Fibroblast of lung (primary cell): ENCODE measurements around the gene CEP97. TPM values are rescaled to one million over a fixed set of nuclear protein-coding genes. Genes with fewer than 3 reads are reported as not detected.

Experiments used
- DNase-seq, 2 donors: peaks; one replicate each; pipeline versions ENCODE4 v3.0.0 to v3.0.0-alpha.2; 2010; ENCODE audit warnings: low read depth in 2 of 2
- H2AFZ ChIP-seq: 2 replicates; pipeline ENCODE4 v1.5.1; 2012; ENCODE audit warnings: low read length, control low read depth, inconsistent platforms
- H3K27ac ChIP-seq: 2 replicates; pipeline ENCODE4 v1.5.1; 2011; ENCODE audit warnings: low read length, control low read depth; ENCODE audit not compliant: insufficient read depth
- H3K27me3 ChIP-seq: 2 replicates; pipeline ENCODE4 v1.5.1; 2011; ENCODE audit warnings: mild to moderate bottlenecking, low read length; ENCODE audit not compliant: control insufficient read depth, insufficient read depth
- H3K36me3 ChIP-seq: 2 replicates; pipeline ENCODE4 v1.5.1; 2011; ENCODE audit warnings: low read length; ENCODE audit not compliant: control insufficient read depth, insufficient read depth
- H3K4me1 ChIP-seq: 2 replicates; pipeline ENCODE4 v1.5.1; 2011; ENCODE audit warnings: low read length; ENCODE audit not compliant: control insufficient read depth, insufficient read depth; ENCODE audit errors: extremely low read depth
- H3K4me2 ChIP-seq: 2 replicates; pipeline ENCODE4 v1.5.1; 2011; ENCODE audit warnings: low read length, control low read depth; ENCODE audit not compliant: insufficient read depth; ENCODE audit errors: extremely low read depth
- H3K4me3 ChIP-seq, 4 experiments: fragments of 200-600 bp in 1 of 4; sonication (generic) in 1 of 4; replicated peaks in 1 of 4; 2 replicates each; pipeline ENCODE4 v1.5.1; 2011 to 2016; ENCODE audit warnings: low read length in 4 of 4, low read depth in 3 of 4, mild to moderate bottlenecking in 3 of 4, control low read depth in 2 of 4, inconsistent platforms in 1 of 4, mixed read lengths in 1 of 4; ENCODE audit not compliant: insufficient read depth in 1 of 4; ENCODE audit errors: control extremely low read depth in 1 of 4
- H3K79me2 ChIP-seq: 2 replicates; pipeline ENCODE4 v1.5.1; 2012; ENCODE audit warnings: mild to moderate bottlenecking, low read length, inconsistent platforms; ENCODE audit not compliant: control insufficient read depth, insufficient read depth
- H3K9ac ChIP-seq: 2 replicates; pipeline ENCODE4 v1.5.1; 2011; ENCODE audit warnings: mild to moderate bottlenecking, low read length, control low read depth; ENCODE audit not compliant: insufficient read depth
- H3K9me3 ChIP-seq: 2 replicates; pipeline ENCODE4 v1.5.1; 2012; ENCODE audit warnings: low read depth, low read length; ENCODE audit not compliant: control insufficient read depth, insufficient read depth
- H4K20me1 ChIP-seq: 2 replicates; pipeline ENCODE4 v1.5.1; 2011; ENCODE audit warnings: low read length; ENCODE audit not compliant: control insufficient read depth, insufficient read depth; ENCODE audit errors: extremely low read depth
- CTCF ChIP-seq, 2 donors: IDR thresholded peaks in 1 of 2; conservative IDR thresholded peaks in 1 of 2; 1 replicate in 1 of 2; 2 replicates in 1 of 2; pipeline ENCODE4 v1.5.1; 2011 to 2012; ENCODE audit warnings: low read length in 2 of 2, control low read depth in 1 of 2, inconsistent platforms in 1 of 2, low read depth in 1 of 2, mild to moderate bottlenecking in 1 of 2
- EZH2 ChIP-seq: IDR thresholded peaks from 2 replicates; pipeline ENCODE4 v1.5.1; 2012; ENCODE audit warnings: low read length, control low read depth, mild to moderate bottlenecking; ENCODE audit errors: missing control alignments
- polyA minus RNA-seq: library from RNA; depleted of rRNA, polyadenylated mRNA; stranded (reverse); fragments of >200 nt; gene quantifications from 2 replicates; pipeline ENCODE4 v1.2.3, GENCODE V29; 2011; ENCODE audit warnings: low replicate concordance
- polyA plus RNA-seq, 2 donors: library from polyadenylated mRNA; depleted of rRNA in 1 of 2; stranded (reverse) in 1 of 2; unstranded in 1 of 2; fragments of >200 nt; gene quantifications; 2 replicates each; pipeline ENCODE4 v1.2.1, GENCODE V29; 2011 to 2012; ENCODE audit warnings: missing spikeins in 1 of 2
- total RNA-seq: library from RNA; depleted of rRNA; stranded (reverse); fragments of >200 nt; gene quantifications from 2 replicates; pipeline ENCODE4 v1.2.1, GENCODE V29; 2014

The CEP97 gene, protein sequence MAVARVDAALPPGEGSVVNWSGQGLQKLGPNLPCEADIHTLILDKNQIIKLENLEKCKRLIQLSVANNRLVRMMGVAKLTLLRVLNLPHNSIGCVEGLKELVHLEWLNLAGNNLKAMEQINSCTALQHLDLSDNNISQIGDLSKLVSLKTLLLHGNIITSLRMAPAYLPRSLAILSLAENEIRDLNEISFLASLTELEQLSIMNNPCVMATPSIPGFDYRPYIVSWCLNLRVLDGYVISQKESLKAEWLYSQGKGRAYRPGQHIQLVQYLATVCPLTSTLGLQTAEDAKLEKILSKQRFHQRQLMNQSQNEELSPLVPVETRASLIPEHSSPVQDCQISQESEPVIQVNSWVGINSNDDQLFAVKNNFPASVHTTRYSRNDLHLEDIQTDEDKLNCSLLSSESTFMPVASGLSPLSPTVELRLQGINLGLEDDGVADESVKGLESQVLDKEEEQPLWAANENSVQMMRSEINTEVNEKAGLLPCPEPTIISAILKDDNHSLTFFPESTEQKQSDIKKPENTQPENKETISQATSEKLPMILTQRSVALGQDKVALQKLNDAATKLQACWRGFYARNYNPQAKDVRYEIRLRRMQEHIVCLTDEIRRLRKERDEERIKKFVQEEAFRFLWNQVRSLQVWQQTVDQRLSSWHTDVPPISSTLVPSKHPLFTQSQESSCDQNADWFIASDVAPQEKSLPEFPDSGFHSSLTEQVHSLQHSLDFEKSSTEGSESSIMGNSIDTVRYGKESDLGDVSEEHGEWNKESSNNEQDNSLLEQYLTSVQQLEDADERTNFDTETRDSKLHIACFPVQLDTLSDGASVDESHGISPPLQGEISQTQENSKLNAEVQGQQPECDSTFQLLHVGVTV
- total RNA-seq (10.1 and 10.8 TPM in 2 replicates), polyA plus RNA-seq (2.0 and 2.7 TPM in 2 replicates), polyA minus RNA-seq (4.7 and 7.2 TPM in 2 replicates)
- polyA plus RNA-seq (2012), result 2.6 and 3.8 TPM in 2 replicates

- Histone ChIP-seq H3K4me1 (no peaks in the 10 kb centered on the region), H3K4me3 (peak within 1 kb of the TSS; percentile 80 to 98 (median 83)), H3K9ac (peak within 1 kb of the TSS; percentile 73), H3K4me2 (peak within 1 kb of the TSS; percentile 91), H3K9me3 (no peaks in the 10 kb centered on the region), H3K27me3 (no peaks in the 10 kb centered on the region), H4K20me1 (no peaks in the 10 kb centered on the region), H2AFZ (peak within 1 kb of the TSS; percentile 98), H3K36me3 (no peaks in the 10 kb centered on the region), H3K79me2 (peaks cover 19% of the 10 kb centered on the region), H3K27ac (peak within 1 kb of the TSS; percentile 87)
- peak; percentile 92 to 95 for DNase-seq
- TF ChIP-seq EZH2 (no peak), CTCF (conservative IDR thresholded peaks at IDR 0.05 in 1 of 2, IDR thresholded peaks at IDR 0.05 in 1 of 2; ENCODE audit: low read depth in 1 of 2, low read length in 2 of 2) (no peak)
Measured at GRCh38 chr3:101724329-101725193, at the start of gene CEP97. Gene CEP97 (plus strand): TSS chr3:101724614. CDS start chr3:101724677, 63 bp downstream.

- H3K4me1 ChIP-seq, result peaks cover 6% of the 10 kb centered on the region
Measured at GRCh38 chr3:101675709-101676215, 48.7 kb upstream of the CEP97 start.

More at GRCh38 chr3:101675709-101676215, 48.7 kb upstream of the CEP97 start:
- no peak for TF ChIP-seq CTCF (conservative IDR thresholded peaks at IDR 0.05 in 1 of 2, IDR thresholded peaks at IDR 0.05 in 1 of 2; ENCODE audit: low read depth in 1 of 2, low read length in 2 of 2)
- no peak for TF ChIP-seq EZH2
- Histone ChIP-seq H3K27ac (peak overlapping the region; percentile 97), H3K9me3 (no peaks in the 10 kb centered on the region), H4K20me1 (no peaks in the 10 kb centered on the region), H3K79me2 (peaks cover 45% of the 10 kb centered on the region), H3K4me2 (peak overlapping the region; percentile 94), H3K4me3 (peak overlapping the region; percentile 94 to 100 (median 99)), H2AFZ (peak overlapping the region; percentile 60), H3K27me3 (no peaks in the 10 kb centered on the region), H3K9ac (peak overlapping the region; percentile 93), H3K36me3 (peaks cover 7% of the 10 kb centered on the region)
- DNase-seq, result no peak
